ENCODE results near the gene RASSF5. TPM values are rescaled to one million over a fixed set of nuclear protein-coding genes. Genes with fewer than 3 reads are reported as not detected.

Gene RASSF5
- total RNA-seq, 1 donor from 2014 or later = 1.1 TPM

GRCh38 chr1:206512058-206512850, 4.9 kb downstream of the RASSF5 start:
- DNase-seq (ENCODE audit: extremely low read depth, low read depth, low spot score) = no peak

- DNase-seq (ENCODE audit: extremely low read depth, low read depth, low spot score) = no peak
Measured at GRCh38 chr1:206512851-206513180, 5.5 kb downstream of the RASSF5 start.

- DNase-seq (ENCODE audit: extremely low read depth, low read depth, low spot score) = no peak
Measured at GRCh38 chr1:206513312-206514111, 6.2 kb downstream of the RASSF5 start.

- no peak for DNase-seq (ENCODE audit: extremely low read depth, low read depth, low spot score)
Measured at GRCh38 chr1:206514813-206515387, 7.6 kb downstream of the RASSF5 start.

- DNase-seq (ENCODE audit: extremely low read depth, low read depth, low spot score) = no peak
Measured at GRCh38 chr1:206516728-206516990, 9.3 kb downstream of the RASSF5 start.

GRCh38 chr1:206517784-206518183, 10.5 kb downstream of the RASSF5 start:
- DNase-seq (ENCODE audit: extremely low read depth, low read depth, low spot score) = no peak

- no peak for DNase-seq (ENCODE audit: extremely low read depth, low read depth, low spot score)
Measured at GRCh38 chr1:206518206-206518605, 10.9 kb downstream of the RASSF5 start.

- DNase-seq (ENCODE audit: extremely low read depth, low read depth, low spot score) = no peak
Measured at GRCh38 chr1:206518743-206519142, 11.4 kb downstream of the RASSF5 start.

GRCh38 chr1:206521127-206521526, 13.8 kb downstream of the RASSF5 start:
- DNase-seq (ENCODE audit: extremely low read depth, low read depth, low spot score) = no peak

GRCh38 chr1:206521694-206522402, 14.5 kb downstream of the RASSF5 start:
- no peak for DNase-seq (ENCODE audit: extremely low read depth, low read depth, low spot score)

- no peak for DNase-seq (ENCODE audit: extremely low read depth, low read depth, low spot score)
Measured at GRCh38 chr1:206524739-206525364, 17.5 kb downstream of the RASSF5 start.

GRCh38 chr1:206526064-206526911, 19.0 kb downstream of the RASSF5 start:
- no peak for DNase-seq (ENCODE audit: extremely low read depth, low read depth, low spot score)

GRCh38 chr1:206529425-206529824, 22.1 kb downstream of the RASSF5 start:
- no peak for DNase-seq (ENCODE audit: extremely low read depth, low read depth, low spot score)

GRCh38 chr1:206532368-206532767, 25.0 kb downstream of the RASSF5 start:
- no peak for DNase-seq (ENCODE audit: extremely low read depth, low read depth, low spot score)

- DNase-seq (ENCODE audit: extremely low read depth, low read depth, low spot score) = no peak
Measured at GRCh38 chr1:206534552-206534951, 27.2 kb downstream of the RASSF5 start.

- DNase-seq (ENCODE audit: extremely low read depth, low read depth, low spot score) = no peak
Measured at GRCh38 chr1:206535853-206536188, 28.5 kb downstream of the RASSF5 start.

- DNase-seq (ENCODE audit: extremely low read depth, low read depth, low spot score) = no peak
Measured at GRCh38 chr1:206537141-206537540, 29.8 kb downstream of the RASSF5 start.

- no peak for DNase-seq (ENCODE audit: extremely low read depth, low read depth, low spot score)
Measured at GRCh38 chr1:206538086-206538770, 30.9 kb downstream of the RASSF5 start.

GRCh38 chr1:206538901-206539640, 31.7 kb downstream of the RASSF5 start:
- DNase-seq (ENCODE audit: extremely low read depth, low read depth, low spot score) = no peak
